HG03378 (cell line): ENCODE measurements around the gene MYF5.
A peak's percentile ranks its signal among the peaks of the same experiment; 100 is the strongest.

Experiments
- ATAC-seq: cut with Tn5 transposase; IDR thresholded peaks from one replicate; pipeline ENCODE4 v1.9.1; 2021; ENCODE audit warnings: mild to moderate bottlenecking, moderate library complexity; ENCODE audit not compliant: unreplicated experiment

The MYF5 gene

DNA sequence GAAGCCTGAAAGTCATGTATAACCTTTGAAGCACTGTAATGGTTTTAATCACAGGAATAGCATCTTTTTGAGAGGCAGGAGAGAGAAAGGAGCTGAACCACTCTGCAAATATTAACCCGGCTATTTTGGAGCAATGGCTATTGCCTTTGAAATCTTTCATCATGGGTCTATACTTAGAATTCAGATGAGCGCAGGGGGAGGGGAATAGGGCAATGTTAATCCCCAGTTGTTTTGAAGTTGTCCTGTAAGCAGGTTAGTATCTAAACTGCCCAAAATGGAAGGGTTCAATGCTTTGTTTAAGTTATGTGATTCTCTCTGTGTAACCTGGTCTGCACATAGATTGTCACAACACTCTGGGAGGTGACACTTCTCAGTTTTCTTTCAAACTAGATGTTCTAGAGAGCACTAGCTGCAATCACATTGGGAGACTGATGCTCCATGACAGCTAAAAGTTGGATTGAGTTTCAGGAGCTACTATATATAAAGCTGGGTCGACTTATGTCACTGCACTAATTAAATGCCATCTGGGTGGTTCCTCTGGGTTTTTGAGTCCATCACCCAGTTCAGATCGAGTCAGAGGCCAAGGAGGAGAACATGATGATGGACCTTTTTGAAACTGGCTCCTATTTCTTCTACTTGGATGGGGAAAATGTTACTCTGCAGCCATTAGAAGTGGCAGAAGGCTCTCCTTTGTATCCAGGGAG, 9.4 kb upstream of the MYF5 start, which contains the start of gene MYF6:
Gene MYF6 (plus strand): TSS at position 509 of the 704 bp plus-strand sequence. CDS start 86 bp downstream, at position 595.
- no peak for ATAC-seq

DNA sequence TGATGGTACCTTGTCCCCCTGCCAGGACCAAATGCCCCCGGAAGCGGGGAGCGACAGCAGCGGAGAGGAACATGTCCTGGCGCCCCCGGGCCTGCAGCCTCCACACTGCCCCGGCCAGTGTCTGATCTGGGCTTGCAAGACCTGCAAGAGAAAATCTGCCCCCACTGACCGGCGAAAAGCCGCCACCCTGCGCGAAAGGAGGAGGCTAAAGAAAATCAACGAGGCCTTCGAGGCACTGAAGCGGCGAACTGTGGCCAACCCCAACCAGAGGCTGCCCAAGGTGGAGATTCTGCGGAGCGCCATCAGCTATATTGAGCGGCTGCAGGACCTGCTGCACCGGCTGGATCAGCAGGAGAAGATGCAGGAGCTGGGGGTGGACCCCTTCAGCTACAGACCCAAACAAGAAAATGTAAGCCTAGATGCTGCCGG, 8.9 kb upstream of the MYF5 start:
- ATAC-seq = no peak

DNA sequence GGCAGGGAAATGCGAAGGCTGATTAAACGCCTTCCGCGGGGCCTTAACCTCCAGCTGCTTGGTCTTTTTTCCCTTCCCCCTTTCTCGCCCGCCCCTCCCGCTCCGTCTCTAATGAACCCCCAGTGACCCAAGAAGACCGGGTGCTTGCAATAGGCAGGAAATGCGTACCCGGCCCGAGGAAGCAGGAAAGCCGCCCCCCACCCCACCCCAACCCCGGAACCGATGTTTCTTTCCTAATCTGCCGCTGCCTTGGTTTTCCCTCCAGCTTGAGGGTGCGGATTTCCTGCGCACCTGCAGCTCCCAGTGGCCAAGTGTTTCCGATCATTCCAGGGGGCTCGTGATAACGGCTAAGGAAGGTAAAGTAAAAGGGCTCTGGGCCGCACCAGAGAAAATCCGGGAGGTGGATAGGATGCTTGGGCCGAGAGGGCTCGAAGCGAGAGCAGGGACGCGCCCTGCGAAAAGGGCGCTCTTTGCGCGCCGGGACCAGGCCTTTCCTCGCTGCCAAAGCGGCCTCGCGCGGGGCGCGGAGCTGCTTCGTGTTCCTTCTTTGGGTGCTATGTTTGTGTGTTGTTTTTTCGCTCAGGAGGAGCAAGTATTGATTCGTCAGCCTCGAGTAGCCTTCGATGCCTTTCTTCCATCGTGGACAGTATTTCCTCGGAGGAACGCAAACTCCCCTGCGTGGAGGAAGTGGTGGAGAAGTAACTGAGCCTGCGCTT, 8.3 kb upstream of the MYF5 start:
- ATAC-seq = no peak

DNA sequence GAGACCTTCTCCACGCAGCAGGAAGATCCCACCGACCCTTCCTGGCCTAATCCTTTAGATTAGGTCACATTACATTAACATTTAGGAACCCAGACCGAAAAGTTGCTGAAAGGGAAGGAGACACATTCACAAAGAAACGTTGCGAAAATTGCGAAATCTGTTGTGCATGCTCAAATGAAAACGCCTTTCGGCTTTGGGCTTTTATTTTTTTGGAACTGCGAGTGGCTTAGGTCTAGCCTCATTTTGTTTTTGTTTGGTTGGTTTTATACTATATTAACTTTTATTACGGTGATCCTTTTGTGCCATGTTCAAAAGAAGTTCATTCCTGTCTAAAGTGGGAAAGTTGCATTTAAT, 7.8 kb upstream of the MYF5 start:
- no peak for ATAC-seq

DNA sequence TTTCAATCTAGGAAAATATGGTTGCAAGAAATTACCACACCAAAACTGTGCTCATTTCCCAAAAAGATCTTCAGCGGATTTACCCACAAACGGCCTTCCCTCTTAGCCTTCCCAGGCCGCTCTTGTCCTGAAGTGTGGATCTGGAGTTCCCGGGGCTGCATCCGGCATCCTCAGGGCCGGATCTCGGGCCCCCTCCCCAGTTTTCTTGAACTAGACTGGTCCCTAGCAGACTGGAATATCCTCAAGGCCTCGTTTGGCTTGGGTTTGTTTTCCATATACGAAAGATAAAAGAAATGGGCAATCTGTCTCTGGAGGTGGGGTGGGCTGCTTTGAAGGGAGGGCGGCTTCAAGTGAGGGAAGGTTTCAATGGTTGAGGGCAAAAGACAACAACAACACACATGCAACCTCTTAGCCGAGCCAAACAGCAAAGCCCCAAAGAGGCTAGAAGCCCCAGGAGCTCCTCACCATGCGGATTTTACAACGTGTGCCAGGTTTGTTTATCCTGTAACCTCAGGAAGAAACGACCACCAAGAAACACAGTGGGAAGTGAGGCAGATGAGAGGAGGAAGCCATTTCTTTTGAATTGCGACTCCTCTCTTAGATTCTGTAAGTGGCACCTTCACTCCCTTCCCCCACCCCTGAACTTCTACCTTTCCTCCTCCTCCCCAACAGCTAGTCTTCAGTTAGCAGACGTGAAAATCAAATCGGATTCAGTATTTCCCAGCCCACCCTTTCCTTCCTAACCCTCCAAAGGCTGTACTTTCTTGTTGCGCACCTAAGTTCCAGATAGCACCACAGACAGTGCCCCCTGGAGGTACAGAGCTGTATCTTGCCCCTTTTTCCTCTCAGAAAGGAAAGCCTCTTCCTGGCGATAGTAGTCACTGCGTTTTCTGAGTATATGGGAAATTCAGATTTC, 6.6 kb upstream of the MYF5 start:
- peak; percentile 58 for ATAC-seq

DNA sequence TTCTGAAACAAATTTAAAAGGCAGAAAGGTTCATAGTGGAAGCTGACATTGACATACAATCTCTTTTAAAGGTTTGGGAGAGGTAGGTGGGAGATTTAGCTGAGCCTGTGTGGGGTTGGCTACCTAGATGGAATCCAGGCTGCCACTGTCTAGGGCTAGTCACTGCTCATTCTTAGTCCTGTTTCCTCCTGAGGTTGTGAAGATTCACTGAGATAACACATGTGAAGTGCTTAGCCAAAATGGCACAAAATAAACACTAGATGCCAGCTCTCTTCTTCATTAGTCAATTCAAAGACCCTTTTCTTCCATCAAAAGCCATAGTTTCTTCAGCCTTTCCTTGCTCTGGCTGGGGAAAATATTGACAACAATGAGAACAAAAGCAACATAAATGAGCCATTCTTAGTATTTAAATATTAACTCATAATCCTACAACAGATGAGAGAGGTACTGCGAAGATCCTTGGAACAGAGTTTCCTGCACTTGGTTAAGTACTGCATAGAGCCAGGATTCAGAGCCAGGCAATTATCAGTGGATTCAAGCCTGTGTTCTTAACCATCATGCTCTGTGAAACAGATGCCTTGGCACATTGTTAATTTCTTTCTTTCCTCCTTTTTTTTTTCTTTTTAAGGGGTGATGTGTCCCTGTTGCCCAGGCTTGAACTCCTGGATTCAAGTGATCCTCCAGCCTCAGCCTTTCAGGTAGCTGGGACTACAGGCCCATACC, 5.8 kb upstream of the MYF5 start:
- peak; percentile 25 for ATAC-seq

DNA sequence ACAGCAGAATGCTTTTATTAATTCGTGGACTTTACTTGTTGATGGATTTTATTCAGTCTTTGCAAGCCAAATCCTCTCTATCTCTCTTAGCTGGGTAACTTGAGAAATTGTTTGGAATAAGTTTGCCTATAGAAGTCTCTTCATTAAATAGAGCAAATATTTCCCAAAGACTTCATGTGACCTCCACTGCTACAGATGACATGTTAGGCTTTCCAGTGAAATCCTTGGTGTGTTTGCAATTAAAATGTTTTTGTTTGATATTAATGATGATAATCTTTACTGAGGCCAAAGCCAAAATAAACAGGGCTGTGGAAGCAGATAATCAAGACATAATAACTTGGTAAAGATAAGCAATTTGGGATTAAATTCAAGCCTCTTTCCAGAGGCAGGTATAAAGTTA, 4.8 kb upstream of the MYF5 start:
- ATAC-seq = no peak

DNA sequence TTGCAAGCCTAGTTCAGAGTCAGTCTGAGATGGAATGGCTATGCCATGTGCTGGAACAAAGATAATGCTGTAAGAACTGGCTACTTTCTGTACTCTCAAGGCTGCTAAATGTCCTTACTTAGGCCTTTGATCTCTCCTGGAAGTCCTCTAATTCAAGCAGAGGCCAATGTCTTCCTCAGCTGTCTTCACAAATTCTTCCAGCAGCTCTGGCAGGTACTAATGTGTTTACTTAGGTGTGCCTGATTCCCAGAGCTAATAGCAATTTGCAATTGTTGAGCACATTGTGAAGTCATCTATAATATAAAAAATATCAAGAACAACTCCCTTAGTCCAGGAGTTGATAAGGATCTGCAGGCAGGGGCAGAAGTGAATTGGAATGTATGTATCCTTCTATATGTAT, 3.8 kb upstream of the MYF5 start:
- no peak for ATAC-seq

DNA sequence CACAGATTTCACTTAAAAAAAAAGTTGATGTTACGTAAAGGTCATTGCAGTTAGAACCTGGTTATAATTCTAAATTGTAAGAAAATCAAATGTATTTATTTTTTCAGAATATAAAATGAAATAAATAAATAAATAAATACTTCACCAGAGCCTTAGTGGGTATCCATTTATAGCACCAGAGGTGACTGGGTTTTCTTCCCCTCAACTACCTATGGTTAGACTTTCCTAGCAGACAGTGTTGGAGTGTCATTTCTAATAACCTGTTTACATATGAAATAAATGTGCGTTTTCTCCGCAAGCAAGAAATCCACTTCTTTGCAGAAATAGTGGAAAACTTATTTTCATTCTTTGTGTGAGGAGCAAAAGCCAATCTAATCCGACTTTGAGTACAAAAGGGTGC, 3.3 kb upstream of the MYF5 start:
- no peak for ATAC-seq

DNA sequence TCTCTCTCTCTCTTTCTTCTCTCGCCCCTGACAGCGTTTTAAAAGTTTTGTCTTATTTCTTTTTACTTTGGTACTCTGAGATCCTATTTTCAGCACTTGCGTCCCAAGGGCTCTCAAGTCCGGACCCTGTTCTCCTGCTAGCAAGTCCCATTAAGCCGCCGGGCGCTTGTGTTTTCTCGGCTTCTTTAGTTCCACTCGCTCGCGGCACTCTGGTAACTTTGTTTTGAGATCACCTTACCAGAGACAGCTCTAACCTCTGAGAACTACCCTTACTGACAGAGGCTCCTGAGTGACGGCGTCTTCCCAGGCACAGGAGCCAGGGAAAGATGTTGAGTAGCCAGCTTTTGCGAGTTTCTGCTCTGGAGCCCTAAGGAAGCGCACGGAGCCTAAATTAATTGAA, 2.7 kb upstream of the MYF5 start:
- no peak for ATAC-seq

DNA sequence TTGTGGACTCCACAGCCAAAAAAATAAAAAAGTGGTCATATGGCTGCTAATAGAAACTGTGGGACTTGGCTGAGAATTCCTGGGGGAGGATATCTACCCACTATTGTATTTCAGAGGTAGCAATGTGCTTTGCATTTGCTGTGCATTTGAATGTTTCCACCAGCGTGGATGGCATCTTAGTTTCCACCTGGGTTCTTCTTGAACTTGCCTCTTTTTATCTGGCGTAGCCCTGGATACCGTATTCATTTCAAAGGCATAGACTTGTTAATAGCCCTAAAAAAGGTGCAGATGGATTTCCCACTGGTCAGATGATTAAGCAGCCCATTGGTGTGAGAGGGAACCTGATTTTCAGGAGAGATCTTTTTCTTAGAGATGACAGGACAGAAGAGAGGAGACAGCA, 1.9 kb upstream of the MYF5 start:
- no peak for ATAC-seq

DNA sequence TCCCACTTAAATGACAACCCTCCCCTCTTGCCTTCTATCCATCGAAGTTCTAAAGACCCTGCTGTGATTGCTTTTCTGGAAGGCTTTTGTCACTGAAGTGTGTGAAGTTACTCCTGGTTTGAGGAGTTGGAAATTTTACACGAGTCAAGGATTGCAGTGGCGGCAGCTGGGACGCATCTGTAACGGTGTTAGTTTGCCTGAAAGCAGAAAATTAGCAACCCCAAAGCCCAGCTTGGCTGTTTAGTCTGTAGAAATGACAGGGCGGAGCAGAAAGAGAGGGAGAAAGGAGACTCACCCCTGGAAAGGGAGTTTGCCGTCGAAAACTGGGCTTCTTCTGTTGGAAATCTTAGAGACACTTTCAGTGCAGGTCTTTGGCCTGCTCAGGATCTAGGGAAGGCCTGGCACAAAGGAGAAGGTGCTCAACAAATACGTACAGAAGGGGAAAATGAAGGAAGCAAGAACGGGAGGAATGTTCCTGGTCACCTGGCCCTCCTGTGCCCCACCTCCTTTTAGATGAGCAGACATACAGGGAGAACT, 931 bp upstream of the MYF5 start:
- no peak for ATAC-seq

DNA sequence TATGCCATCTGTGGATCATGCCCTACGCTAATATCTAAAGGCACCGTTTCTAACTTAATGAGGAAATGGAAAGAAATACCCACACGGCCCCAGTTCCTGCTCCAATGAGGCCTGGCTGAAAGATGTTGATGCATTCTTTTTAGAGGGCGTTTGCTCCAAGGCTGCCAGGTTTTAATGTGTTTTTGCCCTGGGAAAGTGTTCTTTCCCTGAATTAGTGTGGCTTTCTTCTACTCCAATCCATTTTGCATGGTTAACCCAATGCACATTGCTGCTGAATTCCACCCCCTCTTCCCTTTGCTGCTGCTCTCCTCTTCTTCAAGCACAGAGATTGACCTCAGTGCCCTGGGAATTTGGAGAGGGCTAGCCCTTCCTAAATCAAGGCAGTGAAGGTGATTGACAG, 1.1 kb downstream of the MYF5 start:
- ATAC-seq = no peak

DNA sequence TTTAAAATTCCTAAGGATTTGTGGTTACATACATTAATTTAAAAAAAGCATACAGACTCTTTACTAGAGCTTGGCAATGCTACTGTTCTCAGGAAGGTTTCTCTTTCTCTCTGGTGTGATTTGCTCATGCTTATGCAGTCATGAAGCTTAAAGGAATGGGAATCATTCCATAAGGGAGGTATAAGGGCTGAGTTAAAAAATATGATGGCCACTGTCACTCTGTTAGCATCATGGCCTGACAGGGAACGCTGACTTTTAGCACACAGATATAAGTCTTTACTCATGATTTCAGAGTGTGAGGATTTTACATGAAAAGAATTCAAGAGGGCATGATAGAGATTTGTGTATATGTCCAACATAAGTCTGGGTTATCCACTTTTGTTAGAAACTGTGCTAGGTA, 3.8 kb downstream of the MYF5 start:
- ATAC-seq = no peak

DNA sequence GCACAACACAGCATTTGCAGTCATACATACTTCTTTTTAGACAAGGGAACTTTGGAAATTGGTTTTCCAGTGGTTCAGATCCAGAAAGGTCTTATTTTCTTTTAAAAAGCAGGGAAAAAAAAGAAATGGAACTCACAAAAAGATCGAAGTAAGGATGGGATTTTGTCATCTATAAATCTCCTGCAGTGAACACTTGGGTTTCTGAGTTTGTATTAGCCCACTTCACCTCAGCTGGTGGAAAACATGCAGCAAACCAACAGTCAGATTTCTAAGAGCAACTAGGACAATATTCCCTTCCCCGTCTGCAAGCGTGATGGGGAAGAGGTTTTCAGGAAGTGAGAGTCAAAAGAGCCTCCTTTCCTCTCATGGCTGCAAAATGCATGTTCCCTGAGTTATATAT, 4.6 kb downstream of the MYF5 start:
- ATAC-seq = no peak

DNA sequence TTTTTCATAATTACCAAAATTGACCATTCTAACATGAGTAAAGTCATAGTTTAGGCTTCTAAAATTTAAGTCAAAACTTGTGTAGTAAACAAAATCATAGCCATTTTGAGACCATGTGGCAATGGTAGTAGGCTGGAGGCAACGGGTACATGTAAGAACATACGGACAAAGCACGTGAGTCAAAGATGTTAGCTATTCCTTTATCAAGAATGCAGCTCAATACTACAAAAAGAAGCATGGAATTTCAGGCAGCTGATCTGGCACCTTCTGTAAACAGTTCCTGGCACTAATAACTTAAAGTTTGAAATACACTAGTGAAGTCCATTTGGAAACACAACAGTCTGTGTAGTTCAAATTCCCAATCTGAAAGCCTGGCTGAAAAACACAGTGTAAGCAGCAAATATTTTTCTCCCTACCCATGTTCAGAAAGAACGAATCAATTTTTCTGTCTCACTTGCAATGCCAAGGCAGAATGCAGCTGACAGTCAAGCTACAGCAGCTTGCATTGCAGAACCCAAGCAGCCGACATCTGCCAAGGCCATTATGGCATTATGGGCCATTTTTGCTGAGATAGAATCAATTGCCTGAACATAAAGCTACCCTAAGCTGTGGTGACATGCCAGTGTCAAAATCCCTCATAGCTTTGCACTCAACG, 29.3 kb downstream of the MYF5 start:
- no peak for ATAC-seq

DNA sequence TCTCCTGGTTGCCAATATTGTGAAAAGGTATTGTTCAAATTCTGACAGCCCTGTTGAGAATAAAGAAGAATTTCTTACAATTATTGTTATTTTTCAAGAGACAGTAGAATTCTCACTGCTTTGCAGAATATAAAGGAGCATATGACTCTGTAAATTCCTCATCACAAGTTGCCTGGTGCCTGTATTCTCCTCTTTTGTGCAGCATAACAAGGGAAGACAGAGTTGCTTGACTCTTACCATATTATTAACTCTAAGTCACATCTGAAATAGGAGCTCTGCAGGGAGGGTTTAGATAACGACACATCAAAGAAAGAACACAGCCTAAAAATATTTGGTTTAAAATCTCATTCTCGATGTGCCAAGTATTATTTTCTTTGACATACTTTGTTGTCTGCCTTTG, 31.1 kb downstream of the MYF5 start:
- no peak for ATAC-seq

DNA sequence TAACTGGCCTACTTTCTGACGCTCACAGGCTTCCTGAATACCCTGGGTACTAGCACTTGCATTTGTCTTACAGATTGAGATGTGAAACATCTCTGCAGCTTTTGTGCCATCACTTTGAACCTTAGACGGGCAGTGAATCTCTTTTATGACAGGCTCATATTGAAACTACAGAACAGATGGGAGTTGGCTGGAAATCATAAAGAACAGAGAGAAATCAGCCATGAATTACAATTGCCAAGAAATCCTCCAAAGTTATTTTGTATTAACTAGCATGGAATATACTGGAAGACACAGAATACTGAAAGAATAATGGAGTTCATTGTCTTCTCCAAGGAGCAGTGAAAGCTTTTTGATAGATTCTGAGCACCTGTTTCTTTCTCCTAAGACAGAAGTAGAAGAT, 32.7 kb downstream of the MYF5 start:
- no peak for ATAC-seq

DNA sequence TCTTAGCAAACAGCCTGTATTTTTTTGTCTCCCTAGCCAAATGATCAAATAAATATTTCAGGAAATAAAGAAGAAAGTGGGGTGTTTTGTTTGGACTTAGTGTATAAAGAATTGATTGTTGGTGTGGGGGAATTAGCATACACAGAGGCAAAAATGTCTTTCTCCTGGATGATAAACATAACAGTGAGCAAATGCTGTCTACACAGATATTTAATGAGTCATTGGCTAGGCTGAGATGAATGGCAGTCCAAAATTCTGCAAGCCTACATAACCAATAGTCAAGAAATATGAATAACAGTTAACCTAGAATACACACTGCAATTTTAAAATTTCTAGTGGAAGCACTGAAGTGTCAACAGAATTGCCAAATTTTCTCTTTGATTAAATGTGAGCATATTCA, 35.8 kb downstream of the MYF5 start:
- ATAC-seq = no peak

DNA sequence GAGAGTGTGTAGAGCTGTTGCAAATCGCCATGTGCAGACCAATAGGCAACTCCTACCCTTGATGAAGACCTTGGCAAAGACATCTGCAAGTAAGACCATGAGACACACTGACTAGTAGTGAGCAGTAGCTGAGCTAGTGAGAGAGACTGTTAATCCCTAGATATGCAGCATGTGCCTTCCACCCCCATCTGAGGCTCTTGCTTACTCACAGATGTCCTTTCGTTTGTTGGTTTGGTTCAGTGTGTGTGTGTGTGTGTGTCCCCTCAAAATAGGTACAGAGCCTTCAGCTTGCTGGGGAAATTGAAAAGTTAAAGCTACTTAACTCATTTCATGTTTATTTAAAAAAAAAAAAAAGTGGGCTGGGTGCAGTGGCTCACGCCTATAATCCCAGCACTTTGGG, 37.6 kb downstream of the MYF5 start:
- ATAC-seq = no peak
